Measurements from ENCODE around the gene APLN. TPM values are rescaled to one million over a fixed set of nuclear protein-coding genes. Genes with fewer than 3 reads are reported as not detected.

APLN gene
- total RNA-seq, 1 donor, result 0.72 TPM

DNA sequence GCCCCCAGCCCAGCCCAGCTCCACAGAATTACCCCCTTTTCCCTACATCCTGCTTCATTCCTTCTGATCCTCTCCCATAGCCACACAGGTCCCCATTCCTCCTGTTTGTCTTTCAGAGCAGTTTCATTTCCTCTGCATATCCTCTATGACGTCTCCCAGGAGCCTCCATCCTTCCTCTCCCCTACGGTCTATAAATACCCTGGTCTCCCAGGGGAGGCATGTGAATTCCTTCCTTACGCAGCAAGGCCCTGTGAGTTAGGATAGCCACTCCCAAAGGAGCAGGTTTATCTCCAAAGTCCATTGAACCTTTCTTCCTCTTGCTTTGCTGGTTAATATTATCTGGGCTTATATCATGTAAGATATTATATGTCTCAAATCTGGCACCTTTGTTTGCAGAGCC lies 8.4 kb upstream of the APLN start:
- H3K4me1 ChIP-seq (ENCODE audit: insufficient read depth, low read length), result peaks cover 25% of the 10 kb centered on the region
- peak; percentile 84 for DNase-seq (ENCODE audit: insufficient read length, low spot score, missing footprints)
- H3K4me2 ChIP-seq (ENCODE audit: insufficient read depth, low read length), result peak overlapping the region; percentile 7
- H3K36me3 ChIP-seq (ENCODE audit: insufficient read depth, low read length), result no peaks in the 10 kb centered on the region
- no peak overlapping the region for H3K4me3 ChIP-seq (ENCODE audit: insufficient read depth, low read length)
- no peak overlapping the region for H3K27ac ChIP-seq (ENCODE audit: low read depth, low read length)
- H3K9me3 ChIP-seq (ENCODE audit: low read depth, low read length), result no peaks in the 10 kb centered on the region
- no peak overlapping the region for H2AFZ ChIP-seq (ENCODE audit: low read length)
- TF ChIP-seq CTCF (IDR thresholded peaks at IDR 0.05; ENCODE audit: extremely low read depth, low read depth, low read length), result no peak
- no peaks in the 10 kb centered on the region for H3K79me2 ChIP-seq (ENCODE audit: insufficient read depth, low read length)
- no peaks in the 10 kb centered on the region for H3K27me3 ChIP-seq (ENCODE audit: insufficient read depth, low read length)
- H4K20me1 ChIP-seq (ENCODE audit: insufficient read depth, low read length), result no peaks in the 10 kb centered on the region

- no peak overlapping the region for H2AFZ ChIP-seq (ENCODE audit: low read length)
- no peak overlapping the region for H3K4me3 ChIP-seq (ENCODE audit: insufficient read depth, low read length)
Observed at GRCh38 chrX:129661369-129661768, 6.6 kb upstream of the APLN start.

DNA sequence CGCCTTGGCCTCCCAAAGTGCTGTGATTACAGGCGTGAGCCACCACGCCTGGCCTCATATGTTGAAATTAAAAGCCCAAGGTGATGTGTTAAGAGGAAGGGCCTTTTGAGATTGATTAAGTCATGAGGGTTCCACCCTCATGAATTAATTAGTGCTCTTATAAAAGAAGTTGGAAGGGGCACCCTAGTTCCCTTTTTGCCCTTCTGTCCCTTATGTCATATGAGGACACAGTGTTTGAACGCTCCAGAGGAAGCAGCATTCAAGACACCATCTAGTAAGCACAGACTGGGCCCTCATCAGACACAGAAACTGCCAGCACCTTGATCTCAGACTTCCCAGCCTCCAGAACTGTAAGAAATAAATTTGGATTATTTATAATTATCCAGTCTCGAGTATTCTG lies 5.1 kb upstream of the APLN start:
- no peaks in the 10 kb centered on the region for H3K27me3 ChIP-seq (ENCODE audit: insufficient read depth, low read length)
- H3K4me1 ChIP-seq (ENCODE audit: insufficient read depth, low read length), result peaks cover 7% of the 10 kb centered on the region
- no peak overlapping the region for H3K4me3 ChIP-seq (ENCODE audit: insufficient read depth, low read length)
- no peaks in the 10 kb centered on the region for H3K36me3 ChIP-seq (ENCODE audit: insufficient read depth, low read length)
- no peak overlapping the region for H3K27ac ChIP-seq (ENCODE audit: low read depth, low read length)
- TF ChIP-seq CTCF (IDR thresholded peaks at IDR 0.05; ENCODE audit: extremely low read depth, low read depth, low read length), result no peak
- H3K4me2 ChIP-seq (ENCODE audit: insufficient read depth, low read length), result no peak overlapping the region
- no peak for DNase-seq (ENCODE audit: insufficient read length, low spot score, missing footprints)
- H3K79me2 ChIP-seq (ENCODE audit: insufficient read depth, low read length), result no peaks in the 10 kb centered on the region
- no peaks in the 10 kb centered on the region for H4K20me1 ChIP-seq (ENCODE audit: insufficient read depth, low read length)
- H2AFZ ChIP-seq (ENCODE audit: low read length), result no peak overlapping the region
- no peaks in the 10 kb centered on the region for H3K9me3 ChIP-seq (ENCODE audit: low read depth, low read length)

More at GRCh38 chrX:129661369-129661768, 6.6 kb upstream of the APLN start:
- no peak overlapping the region for H3K4me2 ChIP-seq (ENCODE audit: insufficient read depth, low read length)
- no peak for DNase-seq (ENCODE audit: insufficient read length, low spot score, missing footprints)
- no peaks in the 10 kb centered on the region for H3K79me2 ChIP-seq (ENCODE audit: insufficient read depth, low read length)
- H4K20me1 ChIP-seq (ENCODE audit: insufficient read depth, low read length), result no peaks in the 10 kb centered on the region
- H3K36me3 ChIP-seq (ENCODE audit: insufficient read depth, low read length), result no peaks in the 10 kb centered on the region
- no peak for TF ChIP-seq CTCF (IDR thresholded peaks at IDR 0.05; ENCODE audit: extremely low read depth, low read depth, low read length)
- H3K27me3 ChIP-seq (ENCODE audit: insufficient read depth, low read length), result no peaks in the 10 kb centered on the region
- no peak overlapping the region for H3K27ac ChIP-seq (ENCODE audit: low read depth, low read length)
- H3K9me3 ChIP-seq (ENCODE audit: low read depth, low read length), result no peaks in the 10 kb centered on the region
- peaks cover 20% of the 10 kb centered on the region for H3K4me1 ChIP-seq (ENCODE audit: insufficient read depth, low read length)

DNA sequence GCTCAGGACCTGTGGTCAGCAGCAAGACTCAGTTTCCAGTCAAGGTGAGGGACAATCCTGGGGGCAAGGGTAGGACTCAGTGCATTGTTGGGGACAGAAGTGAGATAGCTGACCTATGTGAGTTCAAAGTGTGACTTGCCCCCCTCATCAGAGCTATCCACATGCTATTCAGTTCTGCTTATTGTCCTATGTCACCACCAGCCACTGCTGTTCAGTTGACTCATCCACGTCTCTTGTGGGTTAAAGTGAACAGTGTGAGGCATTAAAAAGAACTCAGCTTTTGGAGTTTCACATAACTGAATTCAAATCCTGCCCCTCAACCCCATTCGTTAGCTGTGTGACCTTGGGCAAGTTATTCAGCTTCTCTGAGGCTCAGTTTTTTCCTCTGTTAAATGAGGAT lies 4.4 kb upstream of the APLN start:
- Histone ChIP-seq H3K79me2 (ENCODE audit: insufficient read depth, low read length) (no peaks in the 10 kb centered on the region), H3K4me1 (ENCODE audit: insufficient read depth, low read length) (peaks cover 6% of the 10 kb centered on the region), H3K4me2 (ENCODE audit: insufficient read depth, low read length) (no peak overlapping the region), H2AFZ (ENCODE audit: low read length) (no peak overlapping the region), H4K20me1 (ENCODE audit: insufficient read depth, low read length) (no peaks in the 10 kb centered on the region), H3K9me3 (ENCODE audit: low read depth, low read length) (no peaks in the 10 kb centered on the region), H3K27ac (ENCODE audit: low read depth, low read length) (no peak overlapping the region), H3K27me3 (ENCODE audit: insufficient read depth, low read length) (no peaks in the 10 kb centered on the region), H3K36me3 (ENCODE audit: insufficient read depth, low read length) (no peaks in the 10 kb centered on the region), H3K4me3 (ENCODE audit: insufficient read depth, low read length) (no peak overlapping the region)
- DNase-seq (ENCODE audit: insufficient read length, low spot score, missing footprints), result no peak
- no peak for TF ChIP-seq CTCF (IDR thresholded peaks at IDR 0.05; ENCODE audit: extremely low read depth, low read depth, low read length)
